GM21825 (cell line): ENCODE measurements around the gene NPFFR1.

Source experiments
- ATAC-seq: cut with Tn5 transposase; IDR thresholded peaks from one replicate; pipeline ENCODE4 v1.9.1; 2021; ENCODE audit warnings: mild to moderate bottlenecking, moderate library complexity; ENCODE audit not compliant: unreplicated experiment

NPFFR1 gene

GRCh38 chr10:70315815-70316214, 32.0 kb upstream of the NPFFR1 start:
- ATAC-seq = no peak

- no peak for ATAC-seq
Observed at GRCh38 chr10:70315276-70315675, 31.5 kb upstream of the NPFFR1 start.

- ATAC-seq = no peak
Observed at GRCh38 chr10:70312972-70313371, 29.2 kb upstream of the NPFFR1 start.

GRCh38 chr10:70312249-70312648, 28.4 kb upstream of the NPFFR1 start:
- no peak for ATAC-seq

GRCh38 chr10:70311698-70312097, 27.9 kb upstream of the NPFFR1 start:
- ATAC-seq = no peak

GRCh38 chr10:70309661-70310060, 25.9 kb upstream of the NPFFR1 start:
- no peak for ATAC-seq

- no peak for ATAC-seq
Observed at GRCh38 chr10:70308121-70309060, 24.6 kb upstream of the NPFFR1 start.

GRCh38 chr10:70306886-70307520, 23.2 kb upstream of the NPFFR1 start:
- no peak for ATAC-seq

- no peak for ATAC-seq
Observed at GRCh38 chr10:70306181-70306705, 22.4 kb upstream of the NPFFR1 start.

GRCh38 chr10:70303730-70304129, 19.9 kb upstream of the NPFFR1 start:
- no peak for ATAC-seq

- ATAC-seq = no peak
Observed at GRCh38 chr10:70302292-70302691, 18.5 kb upstream of the NPFFR1 start.

GRCh38 chr10:70300908-70301597, 17.2 kb upstream of the NPFFR1 start:
- no peak for ATAC-seq

GRCh38 chr10:70300461-70300860, 16.7 kb upstream of the NPFFR1 start:
- no peak for ATAC-seq

GRCh38 chr10:70299876-70300275, 16.1 kb upstream of the NPFFR1 start:
- no peak for ATAC-seq

- ATAC-seq = no peak
Observed at GRCh38 chr10:70298393-70298792, 14.6 kb upstream of the NPFFR1 start.

- ATAC-seq = no peak
Observed at GRCh38 chr10:70297224-70297623, 13.4 kb upstream of the NPFFR1 start.

GRCh38 chr10:70296406-70296899, 12.6 kb upstream of the NPFFR1 start:
- no peak for ATAC-seq

- no peak for ATAC-seq
Observed at GRCh38 chr10:70295926-70296325, 12.1 kb upstream of the NPFFR1 start.

GRCh38 chr10:70295321-70295720, 11.5 kb upstream of the NPFFR1 start:
- no peak for ATAC-seq

GRCh38 chr10:70293169-70293843, 9.5 kb upstream of the NPFFR1 start:
- ATAC-seq = peak; percentile 79

- no peak for ATAC-seq
Observed at GRCh38 chr10:70292004-70292403, 8.2 kb upstream of the NPFFR1 start.
